ENCODE measurements around the gene SEH1L.

The SEH1L gene

GRCh38 chr18:12939162-12939561 lies 8.6 kb upstream of the SEH1L start:
- no peak for DNase-seq (ENCODE audit: low read depth)
- TF ChIP-seq, protein P1, sequence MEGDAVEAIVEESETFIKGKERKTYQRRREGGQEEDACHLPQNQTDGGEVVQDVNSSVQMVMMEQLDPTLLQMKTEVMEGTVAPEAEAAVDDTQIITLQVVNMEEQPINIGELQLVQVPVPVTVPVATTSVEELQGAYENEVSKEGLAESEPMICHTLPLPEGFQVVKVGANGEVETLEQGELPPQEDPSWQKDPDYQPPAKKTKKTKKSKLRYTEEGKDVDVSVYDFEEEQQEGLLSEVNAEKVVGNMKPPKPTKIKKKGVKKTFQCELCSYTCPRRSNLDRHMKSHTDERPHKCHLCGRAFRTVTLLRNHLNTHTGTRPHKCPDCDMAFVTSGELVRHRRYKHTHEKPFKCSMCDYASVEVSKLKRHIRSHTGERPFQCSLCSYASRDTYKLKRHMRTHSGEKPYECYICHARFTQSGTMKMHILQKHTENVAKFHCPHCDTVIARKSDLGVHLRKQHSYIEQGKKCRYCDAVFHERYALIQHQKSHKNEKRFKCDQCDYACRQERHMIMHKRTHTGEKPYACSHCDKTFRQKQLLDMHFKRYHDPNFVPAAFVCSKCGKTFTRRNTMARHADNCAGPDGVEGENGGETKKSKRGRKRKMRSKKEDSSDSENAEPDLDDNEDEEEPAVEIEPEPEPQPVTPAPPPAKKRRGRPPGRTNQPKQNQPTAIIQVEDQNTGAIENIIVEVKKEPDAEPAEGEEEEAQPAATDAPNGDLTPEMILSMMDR (conservative IDR thresholded peaks at IDR 0.05; ENCODE audit: control insufficient read depth, insufficient read depth, low read depth, low read length), result no peak
- no peak overlapping the region for H3K4me3 ChIP-seq (ENCODE audit: control insufficient read depth, low read depth, low read length)

- TF ChIP-seq, protein P1 (conservative IDR thresholded peaks at IDR 0.05; ENCODE audit: control insufficient read depth, insufficient read depth, low read depth, low read length), result no peak
- H3K4me3 ChIP-seq (ENCODE audit: control insufficient read depth, low read depth, low read length), result no peak overlapping the region
- peak; percentile 54 for DNase-seq (ENCODE audit: low read depth)
Observed at GRCh38 chr18:12943215-12943614, 4.6 kb upstream of the SEH1L start.

GRCh38 chr18:12944709-12945108 lies 3.1 kb upstream of the SEH1L start:
- TF ChIP-seq, protein P1 (conservative IDR thresholded peaks at IDR 0.05; ENCODE audit: control insufficient read depth, insufficient read depth, low read depth, low read length), result no peak

DNA sequence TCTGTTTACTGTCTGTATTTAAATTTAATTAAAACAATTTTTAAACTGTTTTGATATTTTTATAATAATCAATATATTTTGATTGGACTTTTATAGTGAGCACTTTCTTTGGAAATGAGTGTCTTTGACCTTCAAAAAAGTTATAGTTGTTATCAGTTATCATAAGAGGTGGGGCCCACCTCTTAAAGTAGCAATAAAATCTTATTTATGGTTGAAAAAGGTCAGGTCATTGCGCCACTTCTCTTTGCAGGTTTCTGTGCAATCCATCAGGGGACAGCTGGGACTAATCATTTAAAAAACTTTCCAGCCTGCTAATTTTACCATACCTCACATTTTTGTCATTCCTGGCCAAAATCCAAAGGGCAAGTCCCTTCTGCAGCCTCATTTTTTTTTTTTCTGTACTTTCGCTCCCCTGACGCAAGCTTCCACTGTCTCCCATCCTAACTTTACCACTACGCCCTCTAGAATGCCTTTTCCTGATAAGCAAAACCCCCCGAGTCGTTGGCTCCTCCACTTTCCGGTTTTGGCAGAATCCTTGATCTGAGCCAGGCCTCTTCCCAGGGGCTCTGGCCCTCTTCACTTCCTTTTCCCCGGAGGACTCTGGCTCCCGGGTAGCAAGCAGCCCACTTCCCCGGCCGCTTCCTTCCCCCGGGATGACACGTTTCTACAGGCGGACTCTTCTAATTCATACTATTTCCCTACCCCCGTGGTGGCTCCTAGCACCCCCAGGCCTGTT lies 1.1 kb upstream of the SEH1L start:
- TF ChIP-seq, protein P1 (conservative IDR thresholded peaks at IDR 0.05; ENCODE audit: control insufficient read depth, insufficient read depth, low read depth, low read length), result no peak
- H3K4me3 ChIP-seq (ENCODE audit: control insufficient read depth, low read depth, low read length), result peak overlapping the region; percentile 95
- peak; percentile 83 for DNase-seq (ENCODE audit: low read depth)

More at GRCh38 chr18:12944709-12945108, 3.1 kb upstream of the SEH1L start:
- DNase-seq (ENCODE audit: low read depth), result peak; percentile 20
- no peak overlapping the region for H3K4me3 ChIP-seq (ENCODE audit: control insufficient read depth, low read depth, low read length)

- H3K4me3 ChIP-seq (ENCODE audit: control insufficient read depth, low read depth, low read length), result peak overlapping the region; percentile 62
- peak; percentile 92 for DNase-seq (ENCODE audit: low read depth)
- TF ChIP-seq, protein P1 (conservative IDR thresholded peaks at IDR 0.05; ENCODE audit: control insufficient read depth, insufficient read depth, low read depth, low read length), result no peak
Observed at GRCh38 chr18:12948050-12948804, 416 bp downstream of the SEH1L start.

- no peak overlapping the region for H3K4me3 ChIP-seq (ENCODE audit: control insufficient read depth, low read depth, low read length)
- TF ChIP-seq, protein P1 (conservative IDR thresholded peaks at IDR 0.05; ENCODE audit: control insufficient read depth, insufficient read depth, low read depth, low read length), result no peak
- DNase-seq (ENCODE audit: low read depth), result no peak
Observed at GRCh38 chr18:12958478-12958877, 10.7 kb downstream of the SEH1L start.
